Mesenchymal stem cell (in vitro differentiated cells and primary cell): ENCODE data around the gene MACROD2.

ENCODE experiments used
- DNase-seq: peaks from one replicate; pipeline ENCODE4 v3.0.0-alpha.2; 2013
- H2AFZ ChIP-seq: one replicate; pipeline ENCODE4 v1.6.1; 2013; ENCODE audit warnings: low read depth, mild to moderate bottlenecking, control low read depth, inconsistent platforms, low read length, moderate library complexity
- H2AK5ac ChIP-seq: 2 replicates; pipeline ENCODE4 v1.6.1; 2013; ENCODE audit warnings: low read length, moderate library complexity, mild to moderate bottlenecking, inconsistent platforms; ENCODE audit not compliant: severe bottlenecking
- H2BK120ac ChIP-seq: one replicate; pipeline ENCODE4 v1.6.1; 2013; ENCODE audit warnings: low read depth, mild to moderate bottlenecking, inconsistent platforms, low read length, moderate library complexity
- H2BK12ac ChIP-seq, 2 experiments: one replicate each; pipeline ENCODE4 v1.6.1; 2013; ENCODE audit warnings: inconsistent platforms in 2 of 2, low read length in 2 of 2, mild to moderate bottlenecking in 2 of 2, moderate library complexity in 2 of 2, control low read depth in 1 of 2
- H2BK15ac ChIP-seq: one replicate; pipeline ENCODE4 v1.6.1; 2013; ENCODE audit warnings: mild to moderate bottlenecking, low read depth, inconsistent platforms; ENCODE audit not compliant: poor library complexity, severe bottlenecking
- H2BK5ac ChIP-seq: 2 replicates; pipeline ENCODE4 v1.6.1; 2013; ENCODE audit warnings: low read depth, mild to moderate bottlenecking, low read length, control low read depth, inconsistent platforms; ENCODE audit not compliant: poor library complexity, severe bottlenecking
- H3K14ac ChIP-seq, 2 experiments: one replicate each; pipeline ENCODE4 v1.6.1; 2013; ENCODE audit warnings: inconsistent platforms in 2 of 2, low read length in 2 of 2, control low read depth in 1 of 2, mild to moderate bottlenecking in 1 of 2, moderate library complexity in 1 of 2
- H3K18ac ChIP-seq, 2 experiments: one replicate each; pipeline ENCODE4 v1.6.1; 2013; ENCODE audit warnings: inconsistent platforms in 2 of 2, low read length in 2 of 2, control low read depth in 1 of 2, low read depth in 1 of 2, mild to moderate bottlenecking in 1 of 2
- H3K23ac ChIP-seq, 2 experiments: one replicate each; pipeline ENCODE4 v1.6.1; 2013; ENCODE audit warnings: inconsistent platforms in 2 of 2, low read length in 2 of 2, mild to moderate bottlenecking in 2 of 2, moderate library complexity in 2 of 2, control low read depth in 1 of 2
- H3K27ac ChIP-seq: 2 replicates; pipeline ENCODE4 v1.5.1; 2013; ENCODE audit warnings: mild to moderate bottlenecking, moderate library complexity, low read length, control low read depth, inconsistent platforms; ENCODE audit not compliant: poor library complexity, severe bottlenecking
- H3K27me3 ChIP-seq, 2 experiments: 2 replicates each; pipeline versions ENCODE4 v1.6.1 to v1.7.0; 2013; ENCODE audit warnings: low read length in 2 of 2, mild to moderate bottlenecking in 2 of 2, moderate library complexity in 2 of 2, control low read depth in 1 of 2, inconsistent platforms in 1 of 2; ENCODE audit not compliant: control insufficient read depth in 1 of 2, insufficient read depth in 1 of 2
- H3K36me3 ChIP-seq, 2 experiments: 2 replicates each; pipeline versions ENCODE4 v1.6.1 to v1.7.0; 2013; ENCODE audit warnings: low read length in 2 of 2, control low read depth in 1 of 2, inconsistent platforms in 1 of 2, low read depth in 1 of 2, mild to moderate bottlenecking in 1 of 2; ENCODE audit not compliant: insufficient read depth in 2 of 2, control insufficient read depth in 1 of 2
- H3K4ac ChIP-seq, 2 experiments: one replicate each; pipeline ENCODE4 v1.6.1; 2013; ENCODE audit warnings: inconsistent platforms in 2 of 2, low read length in 2 of 2, mild to moderate bottlenecking in 2 of 2, moderate library complexity in 2 of 2, control low read depth in 1 of 2, low read depth in 1 of 2
- H3K4me1 ChIP-seq: 2 replicates; pipeline ENCODE4 v1.6.1; 2013; ENCODE audit warnings: low read depth, low read length, control low read depth; ENCODE audit not compliant: control insufficient read depth, insufficient read depth
- H3K4me2 ChIP-seq: 2 replicates; pipeline ENCODE4 v1.6.1; 2013; ENCODE audit warnings: low read length, mild to moderate bottlenecking, inconsistent platforms; ENCODE audit not compliant: poor library complexity, severe bottlenecking
- H3K4me3 ChIP-seq, 2 experiments: 2 replicates each; pipeline versions ENCODE4 v1.5.1 to v1.7.0; 2013; ENCODE audit warnings: low read length in 2 of 2, mild to moderate bottlenecking in 2 of 2, control low read depth in 1 of 2, low read depth in 1 of 2; ENCODE audit not compliant: insufficient read depth in 1 of 2
- H3K79me1 ChIP-seq: replicated peaks from 2 replicates; pipeline ENCODE4 v1.6.1; 2013; ENCODE audit warnings: mild to moderate bottlenecking, control low read depth, low read length, inconsistent platforms; ENCODE audit not compliant: poor library complexity, severe bottlenecking
- H3K9ac ChIP-seq: 2 replicates; pipeline ENCODE4 v1.7.0; 2013; ENCODE audit warnings: mild to moderate bottlenecking, low read length, moderate library complexity
- H3K9me3 ChIP-seq: 2 replicates; pipeline ENCODE4 v1.7.0; 2013; ENCODE audit warnings: mild to moderate bottlenecking, low read length; ENCODE audit not compliant: control insufficient read depth
- H4K8ac ChIP-seq: one replicate; pipeline ENCODE4 v1.6.1; 2013; ENCODE audit warnings: inconsistent platforms, mild to moderate bottlenecking, low read length, moderate library complexity
- H4K91ac ChIP-seq: one replicate; pipeline ENCODE4 v1.6.1; 2013; ENCODE audit warnings: mild to moderate bottlenecking, low read length, inconsistent platforms
- WGBS: methylation state at CpG from one replicate; pipeline ENCODE4 v1.1.7; 2013; ENCODE audit warnings: mixed read lengths; 5-methylcytosine and 5-hydroxymethylcytosine counted together

The MACROD2 gene

DNA sequence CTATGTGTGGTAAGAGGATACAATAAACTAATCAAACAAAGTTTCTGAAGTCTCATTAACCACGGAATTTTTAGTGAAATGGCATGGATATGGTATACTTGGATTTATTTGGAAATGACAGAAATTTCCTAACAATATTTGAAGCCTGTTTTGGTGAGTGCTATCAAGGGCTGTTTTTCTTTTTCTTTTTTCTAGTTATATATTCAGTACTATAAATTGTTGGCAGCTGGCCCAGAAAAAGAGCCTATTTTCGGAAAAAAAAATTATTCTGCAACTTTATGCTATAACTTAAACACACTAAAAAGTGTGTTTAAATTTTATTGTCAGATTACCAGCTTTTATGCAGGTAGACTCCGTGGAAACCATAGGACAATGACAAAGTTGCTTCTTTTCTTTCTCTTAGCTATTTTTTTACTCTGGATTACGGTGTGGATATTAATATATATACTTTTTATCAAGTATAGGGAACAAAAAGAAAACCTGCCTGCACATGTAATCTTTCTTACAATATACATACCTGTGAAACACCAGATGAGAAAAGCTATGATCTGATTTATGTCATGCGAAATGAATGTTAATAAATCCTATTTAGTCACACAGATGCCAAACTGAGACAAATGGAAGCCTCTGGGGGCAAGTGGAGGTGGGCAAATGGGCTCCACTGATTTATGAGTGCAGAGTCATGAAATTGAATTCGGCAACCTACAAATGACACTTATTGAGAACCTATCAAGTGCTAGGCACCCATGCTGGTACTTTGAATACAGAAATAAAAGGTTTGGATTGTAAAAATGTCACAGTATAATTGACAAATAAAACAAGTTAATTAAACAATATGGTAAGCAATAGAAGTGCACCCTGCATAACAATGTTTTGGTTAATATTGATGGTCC, 1261.6 kb downstream of the MACROD2 start:
- Histone ChIP-seq H4K8ac (no peak overlapping the region), H3K9ac (no peak overlapping the region), H3K36me3 (no peaks in the 10 kb centered on the region), H2BK12ac (no peak overlapping the region), H4K91ac (no peak overlapping the region), H3K27me3 (no peaks in the 10 kb centered on the region), H2BK5ac (no peak overlapping the region), H3K4me3 (no peak overlapping the region), H3K18ac (no peak overlapping the region), H3K14ac (no peak overlapping the region), H3K9me3 (no peaks in the 10 kb centered on the region), H2AFZ (no peak overlapping the region), H3K79me1 (no peaks in the 10 kb centered on the region), H3K4me2 (no peak overlapping the region), H3K23ac (no peak overlapping the region), H2AK5ac (no peak overlapping the region), H3K27ac (no peak overlapping the region), H3K4me1 (no peaks in the 10 kb centered on the region), H3K4ac (no peak overlapping the region), H2BK120ac (no peak overlapping the region), H2BK15ac (no peak overlapping the region)
- no peak for DNase-seq
- WGBS, result 83% methylated on average over 2 of the region's 6 CpGs

DNA sequence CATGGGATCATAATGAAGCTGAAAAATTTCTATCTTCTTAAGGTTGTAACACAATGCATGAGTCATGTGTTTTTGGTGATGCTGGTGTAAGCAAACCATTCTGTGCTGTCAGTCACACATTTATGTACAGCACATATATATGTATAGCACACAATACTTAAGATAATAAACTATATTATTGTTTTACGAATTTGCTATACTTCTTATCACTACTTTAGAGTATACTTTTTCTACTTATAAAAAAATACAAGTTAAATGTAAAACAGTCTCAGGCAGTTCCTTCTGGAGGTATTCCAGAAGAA, 1262.2 kb downstream of the MACROD2 start:
- Histone ChIP-seq H3K18ac (no peak overlapping the region), H2BK5ac (no peak overlapping the region), H2AFZ (no peak overlapping the region), H2BK12ac (no peak overlapping the region), H2BK120ac (no peak overlapping the region), H3K36me3 (no peaks in the 10 kb centered on the region), H3K9ac (no peak overlapping the region), H2AK5ac (no peak overlapping the region), H3K23ac (no peak overlapping the region), H3K4ac (no peak overlapping the region), H3K4me1 (no peaks in the 10 kb centered on the region), H3K27ac (no peak overlapping the region), H3K14ac (no peak overlapping the region), H4K8ac (no peak overlapping the region), H3K4me3 (no peak overlapping the region), H3K27me3 (no peaks in the 10 kb centered on the region), H3K9me3 (no peaks in the 10 kb centered on the region), H3K79me1 (no peaks in the 10 kb centered on the region), H3K4me2 (no peak overlapping the region), H4K91ac (no peak overlapping the region), H2BK15ac (no peak overlapping the region)
- no CpG with 5 or more reads among the region's 1 CpG for WGBS
- no peak for DNase-seq

DNA sequence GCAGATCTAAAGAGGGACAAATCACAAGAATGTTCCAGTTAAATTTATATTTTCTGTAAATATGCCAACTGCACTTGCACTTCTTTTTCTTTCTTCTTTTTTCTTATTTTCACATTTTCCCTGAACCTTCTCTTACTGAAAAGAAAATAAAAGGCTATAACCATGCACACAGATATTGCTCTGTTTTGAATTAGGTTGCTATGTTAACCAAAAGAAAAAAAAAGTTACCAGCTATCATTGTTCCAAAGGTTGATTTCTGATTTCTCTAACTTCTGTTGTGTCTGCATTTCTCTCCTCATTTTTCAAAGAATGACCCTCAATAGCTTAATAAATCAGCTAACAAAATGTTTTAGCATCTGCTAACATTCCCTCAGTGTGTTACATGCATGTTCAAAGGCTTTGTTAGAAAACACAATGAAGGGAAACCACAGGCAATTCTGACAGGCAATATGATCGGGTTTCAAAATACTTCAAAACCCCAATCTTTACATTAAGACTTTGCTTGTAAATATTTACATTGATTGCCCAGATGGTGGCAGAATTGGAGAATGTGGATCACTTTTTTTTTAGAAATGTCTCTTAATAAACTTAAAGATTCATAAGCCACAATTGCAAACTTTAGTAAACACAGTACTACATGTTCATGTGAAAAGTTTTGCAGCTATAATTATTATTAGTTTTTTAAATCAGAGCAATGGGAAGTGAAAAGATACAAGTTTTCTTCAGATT, 1270.4 kb downstream of the MACROD2 start:
- H3K14ac ChIP-seq, result no peak overlapping the region
- H4K91ac ChIP-seq, result no peak overlapping the region
- H2BK15ac ChIP-seq, result no peak overlapping the region
- no peak overlapping the region for H2BK120ac ChIP-seq
- H3K18ac ChIP-seq, result no peak overlapping the region
- WGBS, result no CpG with 5 or more reads among the region's 1 CpG
- DNase-seq, result no peak
- no peaks in the 10 kb centered on the region for H3K79me1 ChIP-seq
- no peak overlapping the region for H2AFZ ChIP-seq
- H3K27ac ChIP-seq, result no peak overlapping the region
- H3K4ac ChIP-seq, result no peak overlapping the region
- H2BK5ac ChIP-seq, result no peak overlapping the region
- H3K9me3 ChIP-seq, result peaks cover 3% of the 10 kb centered on the region
- no peaks in the 10 kb centered on the region for H3K27me3 ChIP-seq
- H3K4me1 ChIP-seq, result no peaks in the 10 kb centered on the region
- no peak overlapping the region for H3K23ac ChIP-seq
- no peak overlapping the region for H3K9ac ChIP-seq
- H4K8ac ChIP-seq, result no peak overlapping the region
- no peak overlapping the region for H2BK12ac ChIP-seq
- H3K36me3 ChIP-seq, result no peaks in the 10 kb centered on the region
- H3K4me3 ChIP-seq, result no peak overlapping the region
- H2AK5ac ChIP-seq, result no peak overlapping the region
- H3K4me2 ChIP-seq, result no peak overlapping the region

DNA sequence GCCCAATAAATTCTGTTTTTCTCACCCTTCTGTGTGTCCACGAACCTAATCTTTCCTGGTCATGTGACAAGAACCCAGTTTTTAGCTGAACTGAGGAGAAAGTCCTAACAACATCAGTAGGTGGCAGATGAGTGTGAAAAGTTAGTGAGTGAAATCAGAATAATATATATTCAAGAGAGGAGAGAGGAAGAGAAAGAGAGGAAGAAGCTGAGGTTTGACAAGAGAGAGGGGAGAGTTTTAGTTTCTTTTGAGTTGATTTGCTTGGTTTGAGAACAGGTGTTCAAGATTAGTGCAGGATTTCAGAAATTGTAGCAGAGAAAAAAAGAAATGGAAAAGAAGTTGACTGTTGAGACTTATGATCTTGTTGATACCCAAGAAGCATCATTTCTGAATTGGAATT, 1272.6 kb downstream of the MACROD2 start:
- no peak overlapping the region for H3K18ac ChIP-seq
- H2BK5ac ChIP-seq, result no peak overlapping the region
- H3K4me1 ChIP-seq, result no peaks in the 10 kb centered on the region
- no peak overlapping the region for H3K23ac ChIP-seq
- H3K27ac ChIP-seq, result no peak overlapping the region
- H3K14ac ChIP-seq, result no peak overlapping the region
- H2AK5ac ChIP-seq, result no peak overlapping the region
- H2BK120ac ChIP-seq, result no peak overlapping the region
- no peak overlapping the region for H3K4me2 ChIP-seq
- no peak overlapping the region for H2AFZ ChIP-seq
- H3K9me3 ChIP-seq, result peaks cover 1% of the 10 kb centered on the region
- H3K36me3 ChIP-seq, result no peaks in the 10 kb centered on the region
- H4K8ac ChIP-seq, result no peak overlapping the region
- H3K27me3 ChIP-seq, result no peaks in the 10 kb centered on the region
- no peak overlapping the region for H2BK15ac ChIP-seq
- H3K79me1 ChIP-seq, result no peaks in the 10 kb centered on the region
- H2BK12ac ChIP-seq, result no peak overlapping the region
- DNase-seq, result no peak
- WGBS, result 87% methylated on average over 1 of the region's 1 CpG
- no peak overlapping the region for H3K9ac ChIP-seq
- H4K91ac ChIP-seq, result no peak overlapping the region
- no peak overlapping the region for H3K4ac ChIP-seq
- no peak overlapping the region for H3K4me3 ChIP-seq
